HCT116 (cell line): Measurements from ENCODE around the gene TRPV5. TPM values are rescaled to one million over a fixed set of nuclear protein-coding genes. Genes with fewer than 3 reads are reported as not detected.

ENCODE experiments used
- ATAC-seq: fragments of 200-7000 bp; cut with Tn5 transposase; 2 replicates; pipeline ENCODE4 v1.9.1; 2020; ENCODE audit warnings: mild to moderate bottlenecking, moderate library complexity
- BruUV-seq: library from RNA; stranded (reverse); fragments of 400-500 nt; replicated peaks from 2 replicates; lab custom pipeline; 2021; lab: Mats Ljungman, UMichigan
- CTCF ChIA-PET: fragments of 300-600 bp; sonication (Branson Sonifier 250); formaldehyde crosslinking; loops from one replicate; lab custom pipeline; 2021; ENCODE audit warnings: antibody characterized with exemption; lab: Charles Lee
- POLR2A ChIA-PET: fragments of 300-600, 350-600 bp; sonication (Branson Sonifier 250); formaldehyde crosslinking; loops from one replicate; lab custom pipeline; 2021; ENCODE audit warnings: antibody characterized with exemption; lab: Charles Lee
- RAD21 ChIA-PET, 2 experiments: fragments of 300-600 bp; sonication (Branson Sonifier 250); formaldehyde crosslinking; loops; one replicate each; lab custom pipeline; 2023; ENCODE audit warnings: low total read pairs in 2 of 2; ENCODE audit not compliant: uncharacterized antibody in 2 of 2, unreplicated experiment in 2 of 2, low non-redundant PET in 1 of 2; lab: Charles Lee
- DNase-seq: peaks from one replicate; pipeline ENCODE4 v3.0.0-alpha.2; 2010; ENCODE audit warnings: low read depth, low spot score
- H2AFZ ChIP-seq: fragments of 200-600 bp; shearing (Covaris generic), sonication (generic); 2 replicates; pipeline ENCODE4 v1.6.1; 2017; ENCODE audit warnings: low read depth, mixed run types, mixed read lengths, antibody characterized with exemption, low read length; ENCODE audit not compliant: poor library complexity, severe bottlenecking
- H3K27ac ChIP-seq: 2 replicates; pipeline ENCODE4 v1.5.1; 2012; ENCODE audit warnings: low read depth, low read length
- H3K27me3 ChIP-seq: fragments of 200-600 bp; sonication (generic); 2 replicates; pipeline ENCODE4 v1.6.1; 2016; ENCODE audit warnings: mixed run types, low read length, mixed read lengths; ENCODE audit not compliant: insufficient read depth
- H3K36me3 ChIP-seq, 2 experiments: fragments of 200-500 bp in 1 of 2; fragments of 200-600 bp in 1 of 2; sonication (Bioruptor generic) in 1 of 2; sonication (generic) in 1 of 2; 2 replicates each; pipeline versions ENCODE4 v1.5.1 to v1.6.1; 2014 to 2016; ENCODE audit warnings: low read length in 2 of 2, inconsistent platforms in 1 of 2, mixed read lengths in 1 of 2, mixed run types in 1 of 2; ENCODE audit not compliant: insufficient read depth in 2 of 2, control insufficient read depth in 1 of 2
- H3K4me1 ChIP-seq, 2 experiments: fragments of 200-600 bp in 1 of 2; sonication (generic) in 1 of 2; 2 replicates each; pipeline versions ENCODE4 v1.5.1 to v1.6.1; 2012 to 2017; ENCODE audit warnings: low read length in 2 of 2, inconsistent platforms in 1 of 2, mild to moderate bottlenecking in 1 of 2, mixed read lengths in 1 of 2, mixed run types in 1 of 2, moderate library complexity in 1 of 2; ENCODE audit not compliant: insufficient read depth in 2 of 2, control insufficient read depth in 1 of 2
- H3K4me2 ChIP-seq: fragments of 200-600 bp; sonication (generic); 2 replicates; pipeline ENCODE4 v1.6.1; 2017; ENCODE audit warnings: mixed run types, low read length, mixed read lengths
- H3K4me3 ChIP-seq, 2 experiments: fragments of 200-600 bp in 1 of 2; sonication (generic) in 1 of 2; replicated peaks in 1 of 2; 2 replicates each; pipeline ENCODE4 v1.5.1; 2011 to 2016; ENCODE audit warnings: low read length in 2 of 2, control low read depth in 1 of 2, low read depth in 1 of 2, mild to moderate bottlenecking in 1 of 2, mixed read lengths in 1 of 2, mixed run types in 1 of 2
- H3K79me2 ChIP-seq: fragments of 200-600 bp; sonication (generic); 2 replicates; pipeline ENCODE4 v1.6.1; 2017; ENCODE audit warnings: mild to moderate bottlenecking, mixed run types, low read length, moderate library complexity, mixed read lengths; ENCODE audit not compliant: insufficient read depth
- H3K9ac ChIP-seq: fragments of 200-600 bp; sonication (generic); 2 replicates; pipeline ENCODE4 v1.6.1; 2016; ENCODE audit warnings: low read length, mixed read lengths
- H3K9me2 ChIP-seq: fragments of 200-600 bp; sonication (generic), shearing (Covaris generic); 2 replicates; pipeline ENCODE4 v1.6.1; 2017; ENCODE audit warnings: mixed run types, mild to moderate bottlenecking, moderate library complexity; ENCODE audit not compliant: insufficient read depth
- H3K9me3 ChIP-seq, 2 experiments: fragments of 200-500 bp in 1 of 2; fragments of 200-600 bp in 1 of 2; sonication (Bioruptor generic) in 1 of 2; sonication (generic) in 1 of 2; 2 replicates each; pipeline ENCODE4 v1.6.1; 2014 to 2017; ENCODE audit warnings: low read length in 2 of 2, mixed read lengths in 2 of 2, inconsistent platforms in 1 of 2, low read depth in 1 of 2, mild to moderate bottlenecking in 1 of 2, mixed run types in 1 of 2, moderate library complexity in 1 of 2; ENCODE audit not compliant: control insufficient read depth in 1 of 2, insufficient read depth in 1 of 2
- H4K20me1 ChIP-seq: fragments of 200-600 bp; sonication (generic), shearing (Covaris generic); 2 replicates; pipeline ENCODE4 v1.6.1; 2017; ENCODE audit warnings: mixed run types, mild to moderate bottlenecking, moderate library complexity; ENCODE audit not compliant: insufficient read depth
- CEBPB ChIP-seq: IDR thresholded peaks from 2 replicates; pipeline ENCODE4 v1.6.1; 2012; ENCODE audit warnings: low read depth
- EGR1 ChIP-seq: IDR thresholded peaks from 2 replicates; pipeline ENCODE4 v1.6.1; 2012; ENCODE audit warnings: low read depth
- ELF1 ChIP-seq: IDR thresholded peaks from 2 replicates; pipeline ENCODE4 v1.6.1; 2012; ENCODE audit warnings: low read depth, borderline replicate concordance
- EZH2 ChIP-seq: fragments of 200-600 bp; sonication (generic); IDR thresholded peaks from 2 replicates; pipeline ENCODE4 v1.6.1; 2017; ENCODE audit warnings: antibody characterized with exemption, mixed run types
- FOSL1 ChIP-seq: IDR thresholded peaks from 2 replicates; pipeline ENCODE4 v1.6.1; 2012; ENCODE audit warnings: low read depth
- JUND ChIP-seq: IDR thresholded peaks from 2 replicates; pipeline ENCODE4 v1.6.1; 2012
- POLR2A ChIP-seq: IDR thresholded peaks from 2 replicates; pipeline ENCODE4 v1.7.0; 2011; ENCODE audit warnings: borderline replicate concordance; ENCODE audit not compliant: insufficient read depth, insufficient read length; ENCODE audit errors: extremely low read depth
- POLR2AphosphoS5 ChIP-seq: IDR thresholded peaks from 2 replicates; pipeline ENCODE4 v1.6.1; 2011; ENCODE audit warnings: mild to moderate bottlenecking, low read depth, low read length, moderate library complexity
- RAD21 ChIP-seq: IDR thresholded peaks from 2 replicates; pipeline ENCODE4 v1.6.1; 2012; ENCODE audit warnings: low read depth, mild to moderate bottlenecking
- SP1 ChIP-seq: IDR thresholded peaks from 2 replicates; pipeline ENCODE4 v1.6.1; 2012; ENCODE audit warnings: low read depth
- TCF7L2 ChIP-seq: IDR thresholded peaks from 2 replicates; pipeline ENCODE4 v1.7.0; 2011; ENCODE audit warnings: borderline replicate concordance, inconsistent platforms; ENCODE audit not compliant: insufficient read depth, insufficient read length; ENCODE audit errors: extremely low read depth
- YY1 ChIP-seq: IDR thresholded peaks from 2 replicates; pipeline ENCODE4 v1.6.1; 2011; ENCODE audit warnings: low read length, low read depth, moderate library complexity, mild to moderate bottlenecking; ENCODE audit not compliant: insufficient replicate concordance; ENCODE audit errors: extremely low read depth
- ZFX ChIP-seq: fragments of 450-650 bp; IDR thresholded peaks from 2 replicates; pipeline ENCODE4 v1.6.1; 2017
- ZNF274 ChIP-seq: fragments of 200-500 bp; sonication (Bioruptor generic); IDR thresholded peaks from 2 replicates; pipeline ENCODE4 v1.6.1; 2014; ENCODE audit warnings: mild to moderate bottlenecking, low read depth, low read length, inconsistent platforms
- intact Hi-C: fragments of 100-400 bp; cut with micrococcal nuclease; formaldehyde crosslinking; loops from 2 replicates; pipeline ENCODE4 v1.10.0; 2022
- total RNA-seq: library from RNA; stranded (reverse); gene quantifications from one replicate; pipeline ENCODE4 v1.2.1, GENCODE V29; 2021; ENCODE audit not compliant: unreplicated experiment
- TF ChIP-seq, protein P1 (sequence below), 3 experiments: fragments of 200-600 bp in 1 of 3; sonication (generic) in 1 of 3; IDR thresholded peaks in 2 of 3; conservative IDR thresholded peaks in 1 of 3; 2 replicates each; pipeline ENCODE4 v1.5.1; 2012 to 2017; ENCODE audit warnings: low read depth in 2 of 3, low read length in 2 of 3, antibody characterized with exemption in 1 of 3, borderline replicate concordance in 1 of 3, control low read depth in 1 of 3, mild to moderate bottlenecking in 1 of 3, mixed read lengths in 1 of 3, mixed run types in 1 of 3, moderate library complexity in 1 of 3; ENCODE audit not compliant: insufficient read depth in 1 of 3

TRPV5 gene
- total RNA-seq, 1 experiment from 2014 or later, result not detected

DNA sequence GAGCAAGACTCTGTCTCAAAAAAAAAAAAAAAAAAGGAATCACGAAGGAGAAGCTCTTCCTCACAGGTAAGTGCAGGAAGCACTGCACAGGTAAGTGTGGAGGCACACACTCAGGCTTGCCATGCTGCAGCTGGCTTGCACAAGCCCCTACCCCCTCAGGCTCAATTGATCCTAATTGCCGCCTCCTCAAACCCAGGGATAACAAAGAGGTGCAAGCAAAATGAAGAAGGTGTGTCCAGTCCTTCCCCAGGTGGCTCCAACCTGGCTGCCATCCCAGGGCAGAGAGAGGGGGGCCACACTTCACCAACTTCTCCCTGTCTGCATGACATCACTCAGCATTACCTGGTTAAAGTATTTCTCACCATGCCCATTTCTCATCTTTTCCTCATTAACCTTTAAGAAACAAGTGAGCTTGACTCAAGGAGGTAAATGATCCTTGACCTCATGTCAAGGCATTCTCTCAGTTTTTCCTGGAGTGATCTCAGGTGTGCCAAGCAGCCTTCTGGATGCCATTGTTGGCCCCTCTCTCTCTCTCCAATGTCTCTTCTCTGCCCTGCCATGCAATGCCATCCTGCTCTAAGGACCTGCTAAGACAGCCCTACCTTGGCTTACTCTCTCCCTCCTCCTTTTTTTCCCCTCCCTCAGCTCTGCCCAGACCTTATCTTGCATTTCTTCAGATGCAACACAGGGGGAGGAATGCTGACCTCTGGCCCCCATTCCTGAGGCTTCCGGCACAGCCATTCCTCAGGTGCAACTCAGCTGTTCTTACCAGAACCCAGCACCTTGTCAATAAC, 35.0 kb downstream of the TRPV5 start:
- Histone ChIP-seq H3K4me2 (no peak overlapping the region), H3K4me1 (no peaks in the 10 kb centered on the region), H3K9me2 (no peaks in the 10 kb centered on the region), H3K27ac (no peak overlapping the region), H3K79me2 (no peaks in the 10 kb centered on the region), H3K9ac (no peak overlapping the region), H3K9me3 (no peaks in the 10 kb centered on the region), H3K36me3 (no peaks in the 10 kb centered on the region), H2AFZ (no peak overlapping the region), H4K20me1 (no peaks in the 10 kb centered on the region), H3K4me3 (no peak overlapping the region), H3K27me3 (peaks cover 33% of the 10 kb centered on the region)
- no peak for ATAC-seq
- no peak for DNase-seq
- ChIA-PET CTCF (no interaction called here), POLR2A (interaction anchor here (0.7 kb wide), 1 partner anchor 111 kb away, joined by 3 read pairs; no protein-coding TSS in a partner anchor), RAD21 (no interaction called here)
- no TSS peak for BruUV-seq
- intact Hi-C loops, result no loop called here
- TF ChIP-seq SP1 (no peak), CEBPB (no peak), POLR2A (no peak), YY1 (no peak), JUND (no peak), FOSL1 (no peak), EZH2 (no peak), ZNF274 (no peak), ELF1 (no peak), TCF7L2 (no peak), ZFX (no peak), POLR2AphosphoS5 (no peak), RAD21 (no peak), EGR1 (no peak)
- TF ChIP-seq, protein P1, sequence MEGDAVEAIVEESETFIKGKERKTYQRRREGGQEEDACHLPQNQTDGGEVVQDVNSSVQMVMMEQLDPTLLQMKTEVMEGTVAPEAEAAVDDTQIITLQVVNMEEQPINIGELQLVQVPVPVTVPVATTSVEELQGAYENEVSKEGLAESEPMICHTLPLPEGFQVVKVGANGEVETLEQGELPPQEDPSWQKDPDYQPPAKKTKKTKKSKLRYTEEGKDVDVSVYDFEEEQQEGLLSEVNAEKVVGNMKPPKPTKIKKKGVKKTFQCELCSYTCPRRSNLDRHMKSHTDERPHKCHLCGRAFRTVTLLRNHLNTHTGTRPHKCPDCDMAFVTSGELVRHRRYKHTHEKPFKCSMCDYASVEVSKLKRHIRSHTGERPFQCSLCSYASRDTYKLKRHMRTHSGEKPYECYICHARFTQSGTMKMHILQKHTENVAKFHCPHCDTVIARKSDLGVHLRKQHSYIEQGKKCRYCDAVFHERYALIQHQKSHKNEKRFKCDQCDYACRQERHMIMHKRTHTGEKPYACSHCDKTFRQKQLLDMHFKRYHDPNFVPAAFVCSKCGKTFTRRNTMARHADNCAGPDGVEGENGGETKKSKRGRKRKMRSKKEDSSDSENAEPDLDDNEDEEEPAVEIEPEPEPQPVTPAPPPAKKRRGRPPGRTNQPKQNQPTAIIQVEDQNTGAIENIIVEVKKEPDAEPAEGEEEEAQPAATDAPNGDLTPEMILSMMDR (IDR thresholded peaks at IDR 0.05 in 2 of 3, conservative IDR thresholded peaks at IDR 0.05 in 1 of 3; ENCODE audit: borderline replicate concordance in 1 of 3, insufficient read depth in 1 of 3, low read depth in 2 of 3, low read length in 2 of 3), result no peak
